Panc1 (cell line): ENCODE results near the gene SLC66A2. TPM values are rescaled to one million over a fixed set of nuclear protein-coding genes. Genes with fewer than 3 reads are reported as not detected.

Experiments used
- ATAC-seq: fragments of 200-7000 bp; cut with Tn5 transposase; 2 replicates; pipeline ENCODE4 v1.9.1; 2020; ENCODE audit warnings: mild to moderate bottlenecking, moderate library complexity
- BruUV-seq: library from RNA; stranded (reverse); fragments of 400-500 nt; replicated peaks from 2 replicates; lab custom pipeline; 2021; lab: Mats Ljungman, UMichigan
- CTCF ChIA-PET: fragments of 300-600 bp; sonication (Branson Sonifier 250); formaldehyde crosslinking; loops from one replicate; lab custom pipeline; 2022; ENCODE audit warnings: antibody characterized with exemption; lab: Charles Lee
- POLR2A ChIA-PET: fragments of 300-600 bp; sonication (Branson Sonifier 250); formaldehyde crosslinking; loops from one replicate; lab custom pipeline; 2022; ENCODE audit warnings: antibody characterized with exemption; lab: Charles Lee
- DNase-seq: peaks from one replicate; pipeline ENCODE4 v3.0.0-alpha.2; 2010; ENCODE audit warnings: low read depth, low spot score
- H3K27ac ChIP-seq: 2 replicates; pipeline ENCODE4 v1.5.1; 2011; ENCODE audit warnings: mild to moderate bottlenecking, low read length, inconsistent platforms
- H3K27me3 ChIP-seq: fragments of 200-500 bp; sonication (Bioruptor generic); 2 replicates; pipeline ENCODE4 v1.6.0; 2014; ENCODE audit warnings: low read length, inconsistent platforms; ENCODE audit not compliant: control insufficient read depth, insufficient read depth
- H3K36me3 ChIP-seq: fragments of 200-500 bp; sonication (Bioruptor generic); 2 replicates; pipeline ENCODE4 v1.5.1; 2014; ENCODE audit warnings: inconsistent platforms, mild to moderate bottlenecking, low read length, moderate library complexity; ENCODE audit not compliant: control insufficient read depth, insufficient read depth
- H3K4me1 ChIP-seq: 2 replicates; pipeline ENCODE4 v1.5.1; 2011; ENCODE audit warnings: inconsistent platforms, mild to moderate bottlenecking, low read length, moderate library complexity; ENCODE audit not compliant: control insufficient read depth, insufficient read depth
- H3K4me3 ChIP-seq, 2 experiments: 2 replicates each; pipeline ENCODE4 v1.5.1; 2011 to 2012; ENCODE audit warnings: low read depth in 2 of 2, low read length in 2 of 2, mild to moderate bottlenecking in 2 of 2, inconsistent platforms in 1 of 2, moderate library complexity in 1 of 2
- H3K9me3 ChIP-seq: fragments of 200-500 bp; sonication (Bioruptor generic); 2 replicates; pipeline ENCODE4 v1.5.1; 2014; ENCODE audit warnings: low read depth, mild to moderate bottlenecking, inconsistent platforms, low read length, moderate library complexity; ENCODE audit not compliant: control insufficient read depth, insufficient read depth
- CTCF ChIP-seq: fragments of 450-650 bp; IDR thresholded peaks from 2 replicates; pipeline ENCODE4 v1.5.1; 2017; ENCODE audit warnings: mild to moderate bottlenecking
- POLR2AphosphoS5 ChIP-seq: IDR thresholded peaks from 2 replicates; pipeline ENCODE4 v1.6.1; 2012; ENCODE audit warnings: mild to moderate bottlenecking, low read depth, low read length, moderate library complexity
- REST ChIP-seq, 2 experiments: IDR thresholded peaks; 2 replicates each; pipeline ENCODE4 v1.6.1; 2011 to 2012; ENCODE audit warnings: low read depth in 2 of 2, control low read depth in 1 of 2, low read length in 1 of 2, mild to moderate bottlenecking in 1 of 2, moderate library complexity in 1 of 2; ENCODE audit not compliant: insufficient read depth in 1 of 2
- SIN3A ChIP-seq: IDR thresholded peaks from 2 replicates; pipeline ENCODE4 v1.6.1; 2012; ENCODE audit warnings: low read depth, mild to moderate bottlenecking, low read length, moderate library complexity, borderline replicate concordance; ENCODE audit not compliant: insufficient read depth
- TCF7L2 ChIP-seq: IDR thresholded peaks from 2 replicates; pipeline ENCODE4 v1.6.1; 2011; ENCODE audit warnings: mild to moderate bottlenecking, low read depth, low read length, inconsistent platforms
- in situ Hi-C: cut with HindIII; loops from 2 replicates; pipeline ENCODE4 v1.10.0; 2016; ENCODE audit warnings: low sequenced_read_pairs, low pct_unique_long_range_greater_than_20kb
- intact Hi-C: fragments of 100-400 bp; cut with micrococcal nuclease; formaldehyde crosslinking; loops from one replicate; pipeline ENCODE4 v1.10.0; 2022; ENCODE audit not compliant: unreplicated experiment
- total RNA-seq: library from RNA; stranded (reverse); gene quantifications from one replicate; pipeline ENCODE4 v1.2.1, GENCODE V29; 2021; ENCODE audit not compliant: unreplicated experiment

The SLC66A2 gene
- total RNA-seq, 1 experiment from 2014 or later: 92.5 TPM

GRCh38 chr18:79954791-79955190, 3.3 kb upstream of the SLC66A2 start:
- DNase-seq (no peak), ATAC-seq (no peak)
- no peak overlapping the region for H3K27ac ChIP-seq
- no peak overlapping the region for H3K4me3 ChIP-seq
- TF ChIP-seq REST (IDR thresholded peaks at IDR 0.05; ENCODE audit: insufficient read depth in 1 of 2, low read depth in 2 of 2, low read length in 1 of 2) (no peak), POLR2AphosphoS5 (no peak), TCF7L2 (no peak), SIN3A (no peak), CTCF (no peak)
- ChIA-PET CTCF (interaction anchor here (0.6 kb wide), 1 partner anchor 216 kb away, joined by 3 read pairs; no protein-coding TSS in a partner anchor), POLR2A (interaction anchor here (0.7 kb wide), 1 partner anchor 188 kb away, joined by 7 read pairs; no protein-coding TSS in a partner anchor)
- intact Hi-C loops: no loop called here
- peaks cover 30% of the 10 kb centered on the region for H3K4me1 ChIP-seq
- no peaks in the 10 kb centered on the region for H3K27me3 ChIP-seq
- in situ Hi-C loops: no loop called here
- no peaks in the 10 kb centered on the region for H3K9me3 ChIP-seq
- no TSS peak for BruUV-seq
- H3K36me3 ChIP-seq: no peaks in the 10 kb centered on the region

GRCh38 chr18:79953971-79954651, 2.7 kb upstream of the SLC66A2 start:
- no TSS peak for BruUV-seq
- ATAC-seq: no peak

More at GRCh38 chr18:79953971-79954651, 2.7 kb upstream of the SLC66A2 start:
- no peak for DNase-seq
- in situ Hi-C loops: no loop called here
- Histone ChIP-seq H3K4me3 (no peak overlapping the region), H3K36me3 (no peaks in the 10 kb centered on the region), H3K4me1 (peaks cover 29% of the 10 kb centered on the region), H3K27ac (no peak overlapping the region), H3K27me3 (no peaks in the 10 kb centered on the region), H3K9me3 (no peaks in the 10 kb centered on the region)
- POLR2A ChIA-PET: no interaction called here
- CTCF ChIA-PET: interaction anchor here (0.6 kb wide), 1 partner anchor 216 kb away, joined by 3 read pairs; no protein-coding TSS in a partner anchor
- TF ChIP-seq POLR2AphosphoS5 (no peak), CTCF (no peak), TCF7L2 (no peak; the same call in 1 of the 2 replicates), SIN3A (no peak), REST (IDR thresholded peaks at IDR 0.05; ENCODE audit: insufficient read depth in 1 of 2, low read depth in 2 of 2, low read length in 1 of 2) (no peak)
- intact Hi-C loops: no loop called here
